ENCODE measurements around the gene HOXC13.

Gene HOXC13

GRCh38 chr12:53955036-53955775 is 16.6 kb downstream of the HOXC13 start:
- DNase-seq: no peak

- no peak for DNase-seq
These were observed 17.2 kb downstream of the HOXC13 start for GRCh38 chr12:53955776-53956250.

GRCh38 chr12:53956251-53956887 is 17.7 kb downstream of the HOXC13 start:
- DNase-seq: no peak

GRCh38 chr12:53956914-53957536 is 18.4 kb downstream of the HOXC13 start:
- DNase-seq: no peak

- no peak for DNase-seq
These were observed 19.5 kb downstream of the HOXC13 start for GRCh38 chr12:53958128-53958527.

- no peak for DNase-seq
These were observed 20.7 kb downstream of the HOXC13 start for GRCh38 chr12:53959314-53959713.

- no peak for DNase-seq
These were observed 21.8 kb downstream of the HOXC13 start for GRCh38 chr12:53960187-53961024.

- DNase-seq: no peak
These were observed 22.6 kb downstream of the HOXC13 start for GRCh38 chr12:53961025-53961761.

GRCh38 chr12:53963005-53963404 is 24.4 kb downstream of the HOXC13 start:
- DNase-seq: no peak

- no peak for DNase-seq
These were observed 25.0 kb downstream of the HOXC13 start for GRCh38 chr12:53963434-53964314.

GRCh38 chr12:53964315-53964713 is 25.7 kb downstream of the HOXC13 start:
- DNase-seq: no peak

GRCh38 chr12:53965281-53966084 is 26.9 kb downstream of the HOXC13 start:
- no peak for DNase-seq

GRCh38 chr12:53966085-53966384 is 27.4 kb downstream of the HOXC13 start:
- DNase-seq: no peak

- DNase-seq: no peak
These were observed 27.9 kb downstream of the HOXC13 start for GRCh38 chr12:53966385-53967133.

GRCh38 chr12:53967421-53967925 is 28.8 kb downstream of the HOXC13 start:
- no peak for DNase-seq

GRCh38 chr12:53968214-53969127 is 29.8 kb downstream of the HOXC13 start:
- DNase-seq: no peak

- no peak for DNase-seq
These were observed 31.1 kb downstream of the HOXC13 start for GRCh38 chr12:53969588-53970259.

- no peak for DNase-seq
These were observed 31.8 kb downstream of the HOXC13 start for GRCh38 chr12:53970451-53970850.
